SW 1271 (cell line): ENCODE measurements around the gene PDE4B.

ENCODE experiments used
- DNase-seq, 2 experiments: peaks; one replicate each; lab custom pipeline; 2025; lab: John Stamatoyannopoulos, UW

The PDE4B gene

GRCh38 chr1:66240491-66241484 is 448.1 kb downstream of the PDE4B start:
- DNase-seq = no peak

DNA sequence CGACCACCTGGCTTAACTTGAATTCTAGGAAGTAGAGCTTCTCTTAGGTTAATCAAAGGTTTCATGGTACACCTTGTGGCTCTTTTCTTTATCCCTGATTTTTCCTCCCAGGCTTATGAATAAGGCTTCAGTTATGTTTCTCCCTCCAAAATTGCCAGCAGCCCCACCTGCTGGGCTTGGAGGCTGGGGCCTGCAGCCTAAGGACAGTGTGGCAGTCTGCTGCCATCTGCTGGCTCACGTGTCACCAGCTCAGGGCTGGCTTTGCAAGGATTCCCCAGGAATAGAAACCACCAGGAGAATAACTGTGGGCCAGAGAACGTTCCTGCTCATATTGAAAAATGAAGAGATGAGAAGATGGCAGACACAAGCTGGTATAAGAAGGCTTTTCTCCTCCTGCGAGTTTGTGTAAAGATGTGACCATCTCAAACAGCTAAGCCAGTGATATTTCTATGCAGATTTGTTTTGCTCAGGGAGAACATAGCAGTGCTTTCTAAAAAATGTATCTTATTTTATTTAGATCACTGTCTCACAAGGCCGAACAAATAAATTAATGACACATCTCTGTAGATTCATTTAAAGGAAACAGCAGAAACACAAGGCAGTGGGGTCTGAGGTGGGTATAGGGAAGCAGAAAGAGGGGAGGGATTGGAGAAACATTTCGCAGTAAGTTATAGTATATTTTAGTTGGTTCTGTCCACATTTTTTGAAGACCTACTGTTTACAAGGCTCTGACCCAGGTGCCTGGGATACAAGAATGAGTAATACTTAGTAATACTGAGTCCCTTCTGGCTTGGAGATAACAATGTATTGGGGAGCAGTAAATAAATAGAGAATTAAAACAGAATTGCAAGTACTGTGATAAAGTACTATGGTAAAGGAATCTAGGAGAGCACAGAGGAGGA is 450.2 kb downstream of the PDE4B start:
- peak; percentile 62 to 76 for DNase-seq

GRCh38 chr1:66243548-66244130 is 450.9 kb downstream of the PDE4B start:
- no peak for DNase-seq

DNA sequence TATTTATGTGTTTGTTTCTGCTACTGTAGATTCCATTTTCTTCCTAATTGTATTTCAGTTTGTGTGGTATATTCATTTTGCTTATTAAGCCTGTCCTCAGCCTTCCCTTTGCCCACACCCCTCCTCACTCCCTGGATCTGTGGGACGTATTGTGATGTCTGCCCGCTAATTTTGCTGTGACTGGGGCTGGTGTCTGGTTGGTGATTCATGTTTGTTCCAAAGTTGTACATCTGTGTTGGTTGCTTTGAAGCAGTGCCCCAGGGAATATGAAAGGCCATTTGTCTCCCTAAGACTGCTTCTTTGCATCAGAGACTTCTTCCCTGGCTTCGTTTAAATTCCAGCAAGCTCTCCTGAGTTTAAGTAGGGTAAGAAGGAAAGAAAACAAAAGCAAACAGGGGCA is 451.7 kb downstream of the PDE4B start:
- DNase-seq = no peak

GRCh38 chr1:66245691-66246090 is 453.0 kb downstream of the PDE4B start:
- DNase-seq = no peak

DNA sequence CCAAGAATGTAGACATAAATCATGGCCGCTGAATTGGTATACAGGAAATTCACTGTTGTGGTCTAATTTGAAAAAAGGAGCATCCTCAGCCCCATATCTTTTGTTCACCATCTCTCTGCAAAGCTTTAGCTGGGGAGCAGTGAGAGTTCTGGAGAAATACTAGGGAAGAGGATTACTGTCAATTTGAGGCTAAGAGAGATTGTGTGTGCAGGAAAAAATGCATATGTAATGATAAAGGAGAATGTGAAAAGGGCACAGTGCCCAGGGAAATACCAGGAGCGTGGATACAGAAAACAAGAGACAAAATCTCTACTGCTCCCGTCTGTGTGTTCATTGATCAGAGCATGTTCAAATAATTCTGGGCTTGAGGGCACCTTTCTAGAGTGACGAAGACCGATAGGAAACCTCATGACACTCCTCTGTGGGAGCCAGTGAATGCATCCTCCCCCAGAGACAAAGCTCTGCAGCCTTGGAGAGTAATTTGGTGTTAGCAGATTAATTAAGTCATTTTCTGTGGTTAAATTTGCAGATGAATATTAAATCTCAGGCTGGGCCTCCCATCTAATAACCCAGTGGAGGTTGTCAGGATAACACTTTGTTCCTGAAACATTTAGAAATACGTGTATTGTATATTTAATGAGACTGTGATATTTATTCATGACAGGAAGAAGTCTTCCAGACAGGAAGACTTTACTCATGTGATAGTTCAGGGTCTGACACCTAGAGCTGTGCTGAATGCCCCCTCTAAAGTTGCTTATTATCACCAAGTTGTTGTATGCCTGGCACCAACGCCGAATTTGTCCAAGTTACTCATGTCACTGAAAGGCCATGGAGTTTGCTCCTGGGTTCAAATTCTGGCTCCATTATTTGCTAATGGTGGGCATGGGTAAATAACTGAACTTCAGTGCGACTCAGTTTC is 453.9 kb downstream of the PDE4B start:
- no peak for DNase-seq

- DNase-seq = no peak
These were observed 454.9 kb downstream of the PDE4B start for GRCh38 chr1:66247415-66248208.

GRCh38 chr1:66248257-66248656 is 455.6 kb downstream of the PDE4B start:
- no peak for DNase-seq

DNA sequence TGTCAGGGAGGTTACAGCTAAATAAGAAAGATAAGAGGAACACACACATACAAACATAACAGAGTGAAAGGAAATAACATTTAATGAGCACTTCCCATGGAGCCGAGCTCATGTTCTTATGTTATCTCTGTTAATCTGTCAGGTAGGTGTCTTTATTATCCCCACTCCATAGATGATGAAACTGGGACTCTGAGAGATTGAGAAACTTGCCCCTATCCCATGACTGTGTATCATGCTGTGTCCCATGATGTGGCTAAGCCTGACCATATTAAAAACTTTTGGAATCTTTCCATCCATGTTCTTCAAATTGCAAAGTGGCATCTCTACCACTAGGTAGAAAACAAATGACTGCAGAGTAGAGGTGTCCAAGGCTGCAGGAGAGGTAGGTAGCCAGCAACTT is 456.1 kb downstream of the PDE4B start:
- no peak for DNase-seq

DNA sequence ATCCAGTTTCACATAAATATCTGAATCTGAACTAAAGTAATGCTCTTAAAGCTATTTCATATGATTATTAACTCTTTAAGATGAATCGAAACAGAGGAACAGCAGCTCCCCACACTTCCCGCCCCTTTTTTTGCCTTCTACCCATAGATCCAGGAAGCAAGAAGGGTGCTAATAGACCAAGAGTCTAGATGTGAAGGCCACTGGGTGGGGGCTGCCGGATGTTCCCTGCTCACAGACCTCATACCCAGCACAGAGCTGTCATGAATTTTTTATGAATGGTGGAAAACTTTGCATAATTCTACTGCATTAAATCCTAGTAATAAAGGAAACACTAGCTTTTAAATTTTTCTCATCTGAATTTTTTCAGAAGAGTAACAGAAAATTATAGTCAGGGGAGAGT is 457.4 kb downstream of the PDE4B start:
- no peak for DNase-seq

DNA sequence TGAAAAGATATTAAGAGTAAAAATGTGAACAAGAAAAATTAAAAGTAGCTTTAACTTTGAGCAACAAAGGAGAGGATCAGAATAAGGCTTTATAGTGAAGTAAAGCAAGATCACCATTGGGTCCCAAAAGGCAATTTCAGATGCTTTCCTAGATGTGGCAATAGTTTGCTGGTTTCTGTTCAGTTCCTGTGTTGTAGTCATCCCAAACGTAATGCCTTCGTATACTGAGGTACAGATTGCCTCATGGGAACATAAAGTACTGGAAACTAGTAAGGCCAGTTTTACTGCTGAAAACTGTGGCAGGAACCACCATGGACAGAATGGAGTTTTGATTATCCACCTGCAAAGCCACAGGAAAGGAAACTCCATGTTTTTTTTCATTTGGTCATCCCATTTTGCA is 457.8 kb downstream of the PDE4B start:
- no peak for DNase-seq

GRCh38 chr1:66251546-66251945 is 458.9 kb downstream of the PDE4B start:
- no peak for DNase-seq

- DNase-seq = peak; percentile 11 to 50
These were observed 460.7 kb downstream of the PDE4B start for GRCh38 chr1:66253330-66253921.

DNA sequence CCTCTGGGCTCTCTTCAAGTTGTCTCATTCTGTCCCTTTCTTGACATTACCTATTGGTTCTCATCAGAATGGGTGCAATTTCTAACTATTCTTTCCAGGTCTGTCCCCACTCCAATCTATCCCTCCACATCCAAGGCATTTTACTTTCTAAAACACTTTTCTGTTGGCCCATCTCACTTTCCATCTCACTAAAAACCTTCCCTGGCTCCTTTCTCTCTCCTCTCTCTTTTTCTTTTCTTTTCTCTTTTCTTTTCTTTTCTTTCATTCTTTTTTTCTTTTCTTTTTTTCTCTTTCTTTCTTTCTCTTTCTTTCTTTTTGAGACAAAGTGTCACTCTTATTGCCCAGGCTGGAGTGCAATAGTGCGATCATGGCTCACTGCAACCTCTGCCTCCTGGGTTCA is 462.1 kb downstream of the PDE4B start:
- no peak for DNase-seq

- no peak for DNase-seq
These were observed 464.2 kb downstream of the PDE4B start for GRCh38 chr1:66256629-66257572.

GRCh38 chr1:66258404-66259105 is 465.9 kb downstream of the PDE4B start:
- DNase-seq = no peak

- DNase-seq = no peak
These were observed 468.7 kb downstream of the PDE4B start for GRCh38 chr1:66261364-66261763.
